PFSK-1 (cell line): Measurements from ENCODE around the gene RABGAP1.

Experiments
- FOXP2 ChIP-seq: optimal IDR thresholded peaks from 2 replicates; pipeline ENCODE3; 2011; ENCODE audit warnings: borderline replicate concordance, control low read depth, inconsistent platforms; ENCODE audit not compliant: insufficient read depth; ENCODE audit errors: extremely low read length, extremely low read depth
- POLR2AphosphoS5 ChIP-seq: IDR thresholded peaks from 2 replicates; pipeline ENCODE4 v1.6.1; 2012; ENCODE audit warnings: low read depth, mild to moderate bottlenecking, control low read depth, low read length, moderate library complexity
- SIN3A ChIP-seq: IDR thresholded peaks from 2 replicates; pipeline ENCODE4 v1.6.1; 2012; ENCODE audit warnings: mild to moderate bottlenecking, low read length, moderate library complexity, borderline replicate concordance; ENCODE audit not compliant: insufficient read depth
- TAF1 ChIP-seq: IDR thresholded peaks from 2 replicates; pipeline ENCODE4 v1.6.1; 2012; ENCODE audit warnings: low read length, control low read depth, borderline replicate concordance; ENCODE audit not compliant: insufficient read depth
- TF ChIP-seq, protein P1 (sequence below), 2 experiments: IDR thresholded peaks; 2 replicates each; pipeline versions ENCODE4 v1.6.1 to v1.8.0; 2011 to 2012; ENCODE audit warnings: low read depth in 2 of 2, low read length in 2 of 2, control low read depth in 1 of 2, inconsistent platforms in 1 of 2, mild to moderate bottlenecking in 1 of 2, moderate library complexity in 1 of 2; ENCODE audit not compliant: insufficient read depth in 1 of 2

RABGAP1 gene

DNA sequence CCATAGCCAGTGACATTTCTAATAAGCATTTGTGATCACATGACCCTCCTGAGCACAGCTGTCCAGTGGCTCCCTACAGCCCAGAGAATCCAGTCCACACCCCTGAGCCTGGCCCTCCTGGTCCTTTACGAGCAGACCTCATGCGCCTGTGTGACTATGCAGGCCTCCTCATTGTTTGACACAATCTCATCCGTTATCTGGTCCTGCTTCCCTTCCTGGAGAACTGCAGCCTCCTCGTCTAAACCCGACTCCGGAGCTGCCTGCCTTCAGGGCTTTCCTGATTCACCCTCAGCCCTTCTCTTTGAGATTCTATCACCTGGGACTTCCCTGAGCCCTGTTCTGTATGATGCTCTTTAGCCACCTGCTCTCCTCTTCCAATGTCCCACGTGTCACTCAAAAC, 172.4 kb downstream of the RABGAP1 start:
- TF ChIP-seq SIN3A (no peak), FOXP2 (no peak), TAF1 (no peak), POLR2AphosphoS5 (no peak)
- TF ChIP-seq, protein P1, sequence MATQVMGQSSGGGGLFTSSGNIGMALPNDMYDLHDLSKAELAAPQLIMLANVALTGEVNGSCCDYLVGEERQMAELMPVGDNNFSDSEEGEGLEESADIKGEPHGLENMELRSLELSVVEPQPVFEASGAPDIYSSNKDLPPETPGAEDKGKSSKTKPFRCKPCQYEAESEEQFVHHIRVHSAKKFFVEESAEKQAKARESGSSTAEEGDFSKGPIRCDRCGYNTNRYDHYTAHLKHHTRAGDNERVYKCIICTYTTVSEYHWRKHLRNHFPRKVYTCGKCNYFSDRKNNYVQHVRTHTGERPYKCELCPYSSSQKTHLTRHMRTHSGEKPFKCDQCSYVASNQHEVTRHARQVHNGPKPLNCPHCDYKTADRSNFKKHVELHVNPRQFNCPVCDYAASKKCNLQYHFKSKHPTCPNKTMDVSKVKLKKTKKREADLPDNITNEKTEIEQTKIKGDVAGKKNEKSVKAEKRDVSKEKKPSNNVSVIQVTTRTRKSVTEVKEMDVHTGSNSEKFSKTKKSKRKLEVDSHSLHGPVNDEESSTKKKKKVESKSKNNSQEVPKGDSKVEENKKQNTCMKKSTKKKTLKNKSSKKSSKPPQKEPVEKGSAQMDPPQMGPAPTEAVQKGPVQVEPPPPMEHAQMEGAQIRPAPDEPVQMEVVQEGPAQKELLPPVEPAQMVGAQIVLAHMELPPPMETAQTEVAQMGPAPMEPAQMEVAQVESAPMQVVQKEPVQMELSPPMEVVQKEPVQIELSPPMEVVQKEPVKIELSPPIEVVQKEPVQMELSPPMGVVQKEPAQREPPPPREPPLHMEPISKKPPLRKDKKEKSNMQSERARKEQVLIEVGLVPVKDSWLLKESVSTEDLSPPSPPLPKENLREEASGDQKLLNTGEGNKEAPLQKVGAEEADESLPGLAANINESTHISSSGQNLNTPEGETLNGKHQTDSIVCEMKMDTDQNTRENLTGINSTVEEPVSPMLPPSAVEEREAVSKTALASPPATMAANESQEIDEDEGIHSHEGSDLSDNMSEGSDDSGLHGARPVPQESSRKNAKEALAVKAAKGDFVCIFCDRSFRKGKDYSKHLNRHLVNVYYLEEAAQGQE (IDR thresholded peaks at IDR 0.05; ENCODE audit: insufficient read depth in 1 of 2, low read depth in 2 of 2, low read length in 2 of 2) = no peak

DNA sequence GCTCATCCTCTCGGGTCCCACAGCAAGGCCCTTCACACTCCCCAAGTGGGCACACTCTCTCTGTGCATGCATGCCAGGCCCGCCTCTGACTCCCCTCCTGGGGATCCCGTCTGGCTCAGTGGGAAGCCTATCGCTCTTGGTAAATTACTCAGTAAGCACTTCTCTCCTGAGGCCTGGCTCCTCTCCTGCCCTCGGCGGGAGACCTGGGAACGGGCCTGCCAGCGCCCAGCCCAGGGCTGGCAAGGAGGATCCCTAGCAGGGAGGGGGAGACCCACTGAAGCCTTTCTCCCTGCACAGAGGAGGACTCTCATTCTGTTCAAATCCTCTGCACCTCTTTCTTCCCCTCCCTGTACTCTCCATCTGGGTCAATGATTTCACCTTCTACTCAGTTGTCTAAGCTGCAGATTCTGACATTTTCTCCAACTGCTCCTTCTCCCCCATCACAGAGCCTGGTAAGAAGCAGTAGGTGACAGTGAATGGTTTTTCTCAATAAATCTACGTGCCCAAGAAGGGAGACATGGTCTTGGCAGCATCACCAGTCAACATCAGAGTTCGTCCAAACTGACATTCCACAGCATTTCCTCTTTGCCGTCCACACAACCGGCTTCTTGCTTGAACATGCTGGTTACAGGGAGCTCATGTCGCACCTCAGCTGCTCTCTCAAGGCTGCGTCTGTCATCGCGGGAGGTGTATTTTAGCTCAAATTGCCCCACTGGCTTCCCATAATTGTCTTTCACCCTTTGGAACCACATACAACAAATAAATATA, 174.5 kb downstream of the RABGAP1 start:
- no peak for TF ChIP-seq POLR2AphosphoS5
- TF ChIP-seq, protein P1 (IDR thresholded peaks at IDR 0.05; ENCODE audit: insufficient read depth in 1 of 2, low read depth in 2 of 2, low read length in 2 of 2) = no peak
- no peak for TF ChIP-seq TAF1
- no peak for TF ChIP-seq FOXP2
- TF ChIP-seq SIN3A = no peak

DNA sequence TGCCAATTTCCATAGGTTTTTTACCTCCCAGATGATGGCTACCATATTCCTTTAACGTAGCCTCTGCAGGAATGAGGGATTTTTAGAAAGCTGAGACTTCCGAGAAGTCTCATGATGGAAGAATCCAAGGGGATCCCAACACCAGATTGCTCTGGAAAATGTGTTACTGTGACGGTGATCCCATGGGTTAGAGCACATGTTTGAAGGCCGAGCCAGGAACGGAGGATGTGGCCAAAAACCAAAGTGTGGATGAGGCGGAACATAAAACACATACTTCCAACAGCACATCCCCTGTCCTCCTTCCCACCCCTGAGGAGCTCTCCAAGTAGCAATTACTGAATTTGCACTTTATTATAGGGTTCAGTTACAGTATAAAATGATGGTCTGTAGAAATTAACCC, 175.2 kb downstream of the RABGAP1 start:
- TF ChIP-seq POLR2AphosphoS5 = no peak
- TF ChIP-seq SIN3A = no peak
- TF ChIP-seq FOXP2 = no peak
- TF ChIP-seq TAF1 = no peak
- TF ChIP-seq, protein P1 (IDR thresholded peaks at IDR 0.05; ENCODE audit: insufficient read depth in 1 of 2, low read depth in 2 of 2, low read length in 2 of 2) = no peak

DNA sequence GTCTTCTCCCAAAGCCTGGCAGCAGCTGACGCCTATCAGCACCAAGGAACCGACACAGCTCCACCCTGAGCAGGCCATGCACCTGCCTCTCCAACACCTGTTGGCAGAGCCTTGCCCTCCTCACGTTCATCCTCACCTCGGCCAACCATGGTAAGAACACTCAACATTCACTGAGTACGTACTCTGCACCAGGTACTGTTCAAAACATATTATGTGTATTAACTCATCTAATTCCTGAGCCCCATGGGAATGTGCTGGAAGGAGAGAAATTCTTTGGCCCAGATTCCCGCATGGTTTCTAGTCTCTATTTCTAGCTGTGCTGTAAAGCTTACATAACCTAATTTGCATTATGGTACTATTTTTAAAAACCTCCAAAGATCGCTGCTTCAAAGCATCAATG, 178.7 kb downstream of the RABGAP1 start:
- TF ChIP-seq SIN3A = no peak
- TF ChIP-seq TAF1 = no peak
- TF ChIP-seq FOXP2 = no peak
- no peak for TF ChIP-seq POLR2AphosphoS5
- TF ChIP-seq, protein P1 (IDR thresholded peaks at IDR 0.05; ENCODE audit: insufficient read depth in 1 of 2, low read depth in 2 of 2, low read length in 2 of 2) = no peak

DNA sequence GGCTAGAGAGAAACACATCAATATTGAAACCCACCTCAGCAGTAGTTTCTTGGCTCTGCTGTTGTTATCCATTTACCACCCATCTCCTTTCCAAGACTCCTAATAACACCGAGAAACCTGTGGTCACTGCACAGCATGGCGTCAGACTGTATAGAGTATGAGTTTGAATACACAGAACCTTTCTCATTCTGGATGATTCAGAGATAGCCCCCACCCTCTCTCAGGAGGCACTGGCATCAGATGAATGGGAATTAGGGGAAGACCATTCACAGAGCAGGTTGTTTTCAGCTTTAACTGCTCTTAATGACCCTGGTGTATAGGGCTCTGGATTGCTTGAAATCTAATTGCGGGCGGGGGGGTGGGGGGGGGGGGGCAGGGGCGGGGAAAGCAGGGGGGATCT, 179.3 kb downstream of the RABGAP1 start:
- TF ChIP-seq, protein P1 (IDR thresholded peaks at IDR 0.05; ENCODE audit: insufficient read depth in 1 of 2, low read depth in 2 of 2, low read length in 2 of 2) = no peak
- TF ChIP-seq POLR2AphosphoS5 (no peak), SIN3A (no peak), TAF1 (no peak), FOXP2 (no peak)
